Caco-2 (cell line): ENCODE measurements around the gene RGS16. TPM values are rescaled to one million over a fixed set of nuclear protein-coding genes. Genes with fewer than 3 reads are reported as not detected.
"Not testable (repeated sequence)": the region's sequence is repeated elsewhere in the genome, so short reads cannot be mapped to it uniquely, and the experiment has no call there.

Experiments
- BruUV-seq: library from RNA; stranded (reverse); fragments of 400-500 nt; replicated peaks from 2 replicates; lab custom pipeline; 2021; lab: Mats Ljungman, UMichigan
- CTCF ChIA-PET: fragments of 300-600 bp; sonication (Branson Sonifier 250); formaldehyde crosslinking; loops from one replicate; lab custom pipeline; 2022; ENCODE audit warnings: antibody characterized with exemption; lab: Charles Lee
- POLR2A ChIA-PET: fragments of 300-600 bp; sonication (Branson Sonifier 250); formaldehyde crosslinking; loops from one replicate; lab custom pipeline; 2022; ENCODE audit warnings: antibody characterized with exemption; lab: Charles Lee
- DNase-seq, 2 experiments: peaks; one replicate each; pipeline versions ENCODE4 v3.0.0 to v3.0.0-alpha.2; 2020 to 2022
- H3K27me3 ChIP-seq: replicated peaks from 2 replicates; pipeline ENCODE4 v1.6.0; 2011; ENCODE audit warnings: low read length; ENCODE audit not compliant: control insufficient read depth, insufficient read depth
- H3K36me3 ChIP-seq: 2 replicates; pipeline ENCODE4 v1.5.1; 2011; ENCODE audit warnings: low read length; ENCODE audit not compliant: control insufficient read depth, insufficient read depth
- H3K4me1 ChIP-seq: fragments of 250-450 bp; sonication (Bioruptor Pico); 2 replicates; pipeline ENCODE4 v1.5.1; 2020; ENCODE audit warnings: mild to moderate bottlenecking
- H3K4me3 ChIP-seq: 2 replicates; pipeline ENCODE4 v1.5.1; 2011; ENCODE audit warnings: low read depth, mild to moderate bottlenecking, control low read depth, low read length
- H3K9me3 ChIP-seq: fragments of 250-450 bp; sonication (Bioruptor Pico); 2 replicates; pipeline ENCODE4 v1.5.1; 2020; ENCODE audit warnings: mild to moderate bottlenecking, moderate library complexity
- H3K27ac Mint-ChIP-seq: one replicate; pipeline ENCODE4 v1.8.0; 2022; ENCODE audit warnings: mixed read lengths; ENCODE audit not compliant: unreplicated experiment
- H3K27me3 Mint-ChIP-seq: one replicate; pipeline ENCODE4 v1.8.0; 2022; ENCODE audit warnings: mixed read lengths; ENCODE audit not compliant: insufficient read depth, unreplicated experiment
- H3K36me3 Mint-ChIP-seq: one replicate; pipeline ENCODE4 v1.8.0; 2022; ENCODE audit warnings: mild to moderate bottlenecking, mixed read lengths; ENCODE audit not compliant: insufficient read depth, unreplicated experiment
- H3K4me1 Mint-ChIP-seq: one replicate; pipeline ENCODE4 v1.8.0; 2022; ENCODE audit warnings: low read depth, mixed read lengths; ENCODE audit not compliant: unreplicated experiment
- H3K4me3 Mint-ChIP-seq: one replicate; pipeline ENCODE4 v1.8.0; 2022; ENCODE audit warnings: mild to moderate bottlenecking, moderate library complexity, mixed read lengths; ENCODE audit not compliant: unreplicated experiment
- H3K9me3 Mint-ChIP-seq: one replicate; pipeline ENCODE4 v1.8.0; 2022; ENCODE audit warnings: mixed read lengths; ENCODE audit not compliant: unreplicated experiment
- intact Hi-C: fragments of 100-400 bp; cut with micrococcal nuclease; formaldehyde crosslinking; loops from one replicate; pipeline ENCODE4 v1.10.0; 2022; ENCODE audit not compliant: unreplicated experiment
- total RNA-seq: library from RNA; stranded (reverse); gene quantifications from 2 replicates; pipeline ENCODE4 v1.2.3, GENCODE V29; 2022
- TF ChIP-seq, protein P1 (sequence below), 2 experiments: fragments of 200-600 bp in 1 of 2; IDR thresholded peaks; 1 replicate in 1 of 2; 2 replicates in 1 of 2; pipeline versions ENCODE4 v1.5.1 to v1.8.0; 2011 to 2022; ENCODE audit warnings: antibody characterized with exemption in 1 of 2, control low read depth in 1 of 2, inconsistent platforms in 1 of 2, low read depth in 1 of 2, low read length in 1 of 2, mild to moderate bottlenecking in 1 of 2, moderate library complexity in 1 of 2; ENCODE audit not compliant: insufficient read depth in 1 of 2, severe bottlenecking in 1 of 2, unreplicated experiment in 1 of 2

RGS16 gene
- total RNA-seq, 1 experiment from 2014 or later = 1.2 TPM

DNA sequence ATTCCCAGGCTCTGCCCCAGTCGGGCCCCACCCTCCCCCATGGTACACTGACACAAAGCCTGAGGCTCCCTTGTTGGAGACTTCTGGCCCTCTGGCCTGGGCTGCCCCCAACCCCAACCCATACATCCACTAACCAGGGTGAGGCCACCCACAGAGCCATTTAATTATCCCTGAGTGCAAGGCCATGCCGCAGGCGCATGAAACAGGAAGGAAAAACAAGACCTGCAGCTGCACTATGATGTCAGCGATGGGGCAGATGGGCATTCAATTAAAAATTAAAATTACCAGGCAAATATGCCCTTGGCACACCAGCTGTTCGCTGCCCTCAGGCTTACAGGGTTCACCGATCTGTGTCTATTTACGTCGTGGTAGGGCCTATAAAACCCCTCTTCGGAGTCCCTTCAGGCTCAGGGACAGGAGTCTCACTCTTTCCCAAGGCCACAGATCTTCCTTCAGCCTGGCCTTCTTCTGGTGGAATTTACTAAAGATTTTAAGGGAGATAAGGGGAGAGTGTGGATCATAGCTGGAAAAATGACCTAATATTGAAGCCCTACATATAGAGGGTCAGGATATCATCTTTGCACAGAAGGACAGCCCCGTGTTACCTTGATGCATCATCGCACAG is 29.6 kb upstream of the RGS16 start:
- H3K36me3 Mint-ChIP-seq = no peaks in the 10 kb centered on the region
- ChIA-PET POLR2A (no interaction called here), CTCF (interaction anchor here (0.7 kb wide), 1 partner anchor 38 kb away, joined by 3 read pairs; no protein-coding TSS in a partner anchor)

GRCh38 chr1:182633031-182633430 is 28.8 kb upstream of the RGS16 start:
- Mint-ChIP-seq H3K4me1 (peaks cover 47% of the 10 kb centered on the region), H3K36me3 (no peaks in the 10 kb centered on the region), H3K4me3 (no peak overlapping the region), H3K9me3 (no peaks in the 10 kb centered on the region), H3K27ac (no peak overlapping the region), H3K27me3 (no peaks in the 10 kb centered on the region)
- Histone ChIP-seq H3K27me3 (no peaks in the 10 kb centered on the region), H3K36me3 (no peaks in the 10 kb centered on the region), H3K4me3 (no peak overlapping the region), H3K4me1 (peaks cover 16% of the 10 kb centered on the region; the same call in 1 of the 2 replicates), H3K9me3 (no peaks in the 10 kb centered on the region)
- CTCF ChIA-PET = no interaction called here
- intact Hi-C loops = no loop called here
- POLR2A ChIA-PET = no interaction called here
- BruUV-seq = no TSS peak
- no peak for DNase-seq
- TF ChIP-seq, protein P1, sequence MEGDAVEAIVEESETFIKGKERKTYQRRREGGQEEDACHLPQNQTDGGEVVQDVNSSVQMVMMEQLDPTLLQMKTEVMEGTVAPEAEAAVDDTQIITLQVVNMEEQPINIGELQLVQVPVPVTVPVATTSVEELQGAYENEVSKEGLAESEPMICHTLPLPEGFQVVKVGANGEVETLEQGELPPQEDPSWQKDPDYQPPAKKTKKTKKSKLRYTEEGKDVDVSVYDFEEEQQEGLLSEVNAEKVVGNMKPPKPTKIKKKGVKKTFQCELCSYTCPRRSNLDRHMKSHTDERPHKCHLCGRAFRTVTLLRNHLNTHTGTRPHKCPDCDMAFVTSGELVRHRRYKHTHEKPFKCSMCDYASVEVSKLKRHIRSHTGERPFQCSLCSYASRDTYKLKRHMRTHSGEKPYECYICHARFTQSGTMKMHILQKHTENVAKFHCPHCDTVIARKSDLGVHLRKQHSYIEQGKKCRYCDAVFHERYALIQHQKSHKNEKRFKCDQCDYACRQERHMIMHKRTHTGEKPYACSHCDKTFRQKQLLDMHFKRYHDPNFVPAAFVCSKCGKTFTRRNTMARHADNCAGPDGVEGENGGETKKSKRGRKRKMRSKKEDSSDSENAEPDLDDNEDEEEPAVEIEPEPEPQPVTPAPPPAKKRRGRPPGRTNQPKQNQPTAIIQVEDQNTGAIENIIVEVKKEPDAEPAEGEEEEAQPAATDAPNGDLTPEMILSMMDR (IDR thresholded peaks at IDR 0.05; ENCODE audit: insufficient read depth in 1 of 2, low read depth in 1 of 2, low read length in 1 of 2, severe bottlenecking in 1 of 2, unreplicated experiment in 1 of 2) = no peak

More for the DNA sequence above, 29.6 kb upstream of the RGS16 start:
- Mint-ChIP-seq H3K4me3 (no peak overlapping the region), H3K9me3 (no peaks in the 10 kb centered on the region), H3K27ac (no peak overlapping the region), H3K4me1 (peaks cover 47% of the 10 kb centered on the region), H3K27me3 (no peaks in the 10 kb centered on the region)
- no peak for DNase-seq
- H3K27me3 ChIP-seq = no peaks in the 10 kb centered on the region
- H3K36me3 ChIP-seq = no peaks in the 10 kb centered on the region
- no peak overlapping the region for H3K4me3 ChIP-seq
- no peaks in the 10 kb centered on the region for H3K9me3 ChIP-seq
- BruUV-seq = no TSS peak
- TF ChIP-seq, protein P1 (IDR thresholded peaks at IDR 0.05; ENCODE audit: insufficient read depth in 1 of 2, low read depth in 1 of 2, low read length in 1 of 2, severe bottlenecking in 1 of 2, unreplicated experiment in 1 of 2) = no peak
- peaks cover 16% of the 10 kb centered on the region; the same call in 1 of the 2 replicates for H3K4me1 ChIP-seq
- intact Hi-C loops = no loop called here

DNA sequence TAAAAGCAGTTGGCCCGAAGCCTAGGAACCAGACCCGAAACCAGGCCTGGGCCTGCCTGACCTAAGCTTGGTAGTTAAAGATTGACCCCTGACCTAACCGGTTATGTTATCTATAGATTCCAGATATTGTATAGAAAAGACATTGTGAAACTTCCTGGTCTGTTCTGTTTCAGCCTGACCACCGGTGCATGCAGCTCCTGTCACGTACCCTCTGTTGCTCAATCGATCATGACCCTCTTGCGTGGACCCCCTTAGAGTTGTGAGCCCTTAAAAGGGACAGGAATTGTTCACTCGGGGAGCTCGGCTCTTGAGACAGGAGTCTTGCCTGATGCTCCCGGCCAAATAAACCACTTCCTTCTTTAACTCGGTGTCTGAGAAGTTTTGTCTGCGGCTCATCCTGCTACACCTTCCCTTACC is 28.3 kb upstream of the RGS16 start:
- H3K36me3 ChIP-seq, H3K9me3 ChIP-seq, intact Hi-C loops, H3K36me3 Mint-ChIP-seq, H3K27me3 Mint-ChIP-seq, H3K4me3 ChIP-seq, H3K9me3 Mint-ChIP-seq, H3K27me3 ChIP-seq, POLR2A ChIA-PET, BruUV-seq: not testable (repeated sequence)
- Mint-ChIP-seq H3K4me3 (peak overlapping the region; percentile 46), H3K4me1 (peaks cover 47% of the 10 kb centered on the region), H3K27ac (peak overlapping the region; percentile 27)
- DNase-seq = peak in 1 of 2 experiments; percentile 50
- H3K4me1 ChIP-seq = peaks cover 16% of the 10 kb centered on the region; the same call in 1 of the 2 replicates
- CTCF ChIA-PET = interaction anchor here (0.6 kb wide), 1 partner anchor 603 kb away, joined by 4 read pairs; no protein-coding TSS in a partner anchor
